Measurements from ENCODE around the gene DDI2.

Gene DDI2

GRCh38 chr1:15610167-15610566, 7.1 kb upstream of the DDI2 start:
- no peak for DNase-seq (ENCODE audit: low read depth)
- Histone ChIP-seq H3K9me3 (ENCODE audit: control insufficient read depth, low read length) (no peaks in the 10 kb centered on the region), H3K9ac (ENCODE audit: low read length) (no peak overlapping the region), H3K36me3 (ENCODE audit: control insufficient read depth, insufficient read depth, low read length, severe bottlenecking) (no peaks in the 10 kb centered on the region), H3K4me3 (ENCODE audit: low read length) (no peak overlapping the region), H3K4me1 (ENCODE audit: control insufficient read depth, insufficient read depth, low read length) (peaks cover 3% of the 10 kb centered on the region), H3K27me3 (replicated peaks; ENCODE audit: control insufficient read depth, insufficient read depth, low read length) (no peaks in the 10 kb centered on the region)

DNA sequence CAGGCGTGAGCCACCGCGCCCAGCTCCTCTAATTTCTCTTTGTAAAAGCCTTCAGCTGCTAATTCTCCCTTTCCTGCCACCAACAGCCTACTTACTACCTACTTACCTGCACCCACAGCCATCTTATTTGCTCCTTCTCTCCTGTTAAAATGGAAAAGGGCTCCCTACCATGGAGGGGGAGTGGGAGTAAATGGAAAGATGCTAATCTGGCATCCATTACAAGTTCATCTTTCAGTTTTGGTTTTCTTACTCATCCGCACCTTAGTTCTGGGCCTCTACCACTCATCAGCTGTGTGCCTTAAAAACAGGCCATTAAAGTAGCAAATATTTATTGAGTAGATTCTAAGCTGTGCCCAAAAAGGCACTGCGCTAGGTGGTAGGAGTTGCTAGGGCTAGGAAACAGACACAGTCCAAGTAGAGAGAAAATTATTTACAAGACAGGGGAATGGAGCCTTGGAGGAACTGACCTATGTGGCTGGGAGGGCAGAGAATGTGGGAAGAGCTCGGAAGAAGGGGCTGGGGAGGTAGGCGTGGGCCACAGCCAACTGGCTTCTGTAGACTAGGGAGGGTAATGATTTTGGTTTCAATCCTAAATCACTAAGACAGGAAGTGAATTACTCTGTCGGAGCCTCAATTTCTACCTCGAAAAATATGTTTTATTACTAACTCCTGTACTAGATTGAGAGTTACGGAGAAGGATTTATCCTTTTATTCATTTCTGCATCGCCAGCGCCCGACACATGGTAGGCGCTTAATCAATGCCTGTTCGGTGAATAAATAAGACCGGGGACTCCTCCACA, 685 bp upstream of the DDI2 start:
- no peaks in the 10 kb centered on the region for H3K36me3 ChIP-seq (ENCODE audit: control insufficient read depth, insufficient read depth, low read length, severe bottlenecking)
- H3K27me3 ChIP-seq (replicated peaks; ENCODE audit: control insufficient read depth, insufficient read depth, low read length), result no peaks in the 10 kb centered on the region
- peaks cover 41% of the 10 kb centered on the region for H3K4me1 ChIP-seq (ENCODE audit: control insufficient read depth, insufficient read depth, low read length)
- DNase-seq (ENCODE audit: low read depth), result no peak
- no peaks in the 10 kb centered on the region for H3K9me3 ChIP-seq (ENCODE audit: control insufficient read depth, low read length)
- peak overlapping the region; percentile 80 for H3K9ac ChIP-seq (ENCODE audit: low read length)
- H3K4me3 ChIP-seq (ENCODE audit: low read length), result peak overlapping the region; percentile 99

GRCh38 chr1:15618077-15618654, 908 bp downstream of the DDI2 start:
- Histone ChIP-seq H3K9me3 (ENCODE audit: control insufficient read depth, low read length) (no peaks in the 10 kb centered on the region), H3K36me3 (ENCODE audit: control insufficient read depth, insufficient read depth, low read length, severe bottlenecking) (no peaks in the 10 kb centered on the region), H3K4me3 (ENCODE audit: low read length) (peak overlapping the region; percentile 99), H3K9ac (ENCODE audit: low read length) (peak overlapping the region; percentile 100), H3K4me1 (ENCODE audit: control insufficient read depth, insufficient read depth, low read length) (peaks cover 57% of the 10 kb centered on the region), H3K27me3 (replicated peaks; ENCODE audit: control insufficient read depth, insufficient read depth, low read length) (no peaks in the 10 kb centered on the region)
- no peak for DNase-seq (ENCODE audit: low read depth)

DNA sequence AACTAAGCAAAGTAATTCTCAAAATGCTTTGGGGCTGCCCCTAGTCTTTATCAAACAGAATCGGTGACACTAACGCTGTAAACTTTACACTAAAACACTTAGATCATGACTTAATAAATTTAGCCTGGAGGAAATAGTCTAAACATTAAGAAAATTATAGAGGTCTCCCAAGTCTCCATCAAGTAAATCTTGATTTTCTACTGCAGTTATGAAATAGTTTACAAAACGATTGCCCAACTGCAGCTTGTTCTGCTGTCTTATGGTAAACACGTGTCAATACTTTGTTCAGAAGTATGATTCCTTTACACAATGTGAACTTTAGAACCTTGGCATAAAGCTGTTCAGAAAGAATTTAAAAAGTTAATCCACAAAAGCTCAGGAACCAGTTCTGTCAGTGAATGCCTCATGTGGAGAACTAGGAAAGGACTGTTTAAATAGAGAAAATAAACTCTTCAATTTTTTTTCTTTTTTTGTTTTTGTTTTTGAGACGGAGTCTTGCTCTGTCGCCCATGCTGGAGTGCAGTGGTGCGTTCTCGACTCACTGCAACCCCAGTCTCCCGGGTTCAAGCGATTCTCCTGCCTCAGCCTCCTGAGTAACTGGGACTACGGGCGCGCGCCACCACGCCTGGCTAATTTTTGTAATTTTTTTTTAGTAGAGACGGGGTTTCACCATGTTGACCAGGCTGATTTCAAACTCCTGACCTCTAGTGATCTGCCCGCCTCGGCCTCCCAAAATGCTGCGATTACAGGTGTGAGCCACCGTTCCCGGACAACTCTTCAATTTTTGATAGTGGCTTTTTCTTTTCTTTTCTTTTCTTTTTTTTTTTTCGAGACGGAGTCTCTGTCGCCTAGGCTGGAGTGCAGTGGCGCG, 1.6 kb downstream of the DDI2 start:
- H3K4me3 ChIP-seq (ENCODE audit: low read length), result peak overlapping the region; percentile 99

GRCh38 chr1:15620155-15620545, 2.9 kb downstream of the DDI2 start:
- DNase-seq (ENCODE audit: low read depth), result peak; percentile 40
- Histone ChIP-seq H3K36me3 (ENCODE audit: control insufficient read depth, insufficient read depth, low read length, severe bottlenecking) (peaks cover 3% of the 10 kb centered on the region), H3K27me3 (replicated peaks; ENCODE audit: control insufficient read depth, insufficient read depth, low read length) (no peaks in the 10 kb centered on the region), H3K9ac (ENCODE audit: low read length) (no peak overlapping the region), H3K4me1 (ENCODE audit: control insufficient read depth, insufficient read depth, low read length) (peaks cover 61% of the 10 kb centered on the region), H3K4me3 (ENCODE audit: low read length) (peak overlapping the region; percentile 99), H3K9me3 (ENCODE audit: control insufficient read depth, low read length) (no peaks in the 10 kb centered on the region)

More for the DNA sequence above, 1.6 kb downstream of the DDI2 start:
- H3K27me3 ChIP-seq (replicated peaks; ENCODE audit: control insufficient read depth, insufficient read depth, low read length), result no peaks in the 10 kb centered on the region
- H3K9me3 ChIP-seq (ENCODE audit: control insufficient read depth, low read length), result no peaks in the 10 kb centered on the region
- peaks cover 57% of the 10 kb centered on the region for H3K4me1 ChIP-seq (ENCODE audit: control insufficient read depth, insufficient read depth, low read length)
- no peaks in the 10 kb centered on the region for H3K36me3 ChIP-seq (ENCODE audit: control insufficient read depth, insufficient read depth, low read length, severe bottlenecking)
- DNase-seq (ENCODE audit: low read depth), result peak; percentile 94
- H3K9ac ChIP-seq (ENCODE audit: low read length), result peak overlapping the region; percentile 100

GRCh38 chr1:15620902-15621682, 3.8 kb downstream of the DDI2 start:
- H3K27me3 ChIP-seq (replicated peaks; ENCODE audit: control insufficient read depth, insufficient read depth, low read length), result no peaks in the 10 kb centered on the region
- H3K4me3 ChIP-seq (ENCODE audit: low read length), result peak overlapping the region; percentile 99
- DNase-seq (ENCODE audit: low read depth), result no peak
- peaks cover 51% of the 10 kb centered on the region for H3K4me1 ChIP-seq (ENCODE audit: control insufficient read depth, insufficient read depth, low read length)
- H3K36me3 ChIP-seq (ENCODE audit: control insufficient read depth, insufficient read depth, low read length, severe bottlenecking), result peaks cover 3% of the 10 kb centered on the region
- peak overlapping the region; percentile 21 for H3K9ac ChIP-seq (ENCODE audit: low read length)
- H3K9me3 ChIP-seq (ENCODE audit: control insufficient read depth, low read length), result no peaks in the 10 kb centered on the region

- peak overlapping the region; percentile 8 for H3K9ac ChIP-seq (ENCODE audit: low read length)
- H3K9me3 ChIP-seq (ENCODE audit: control insufficient read depth, low read length), result no peaks in the 10 kb centered on the region
- H3K27me3 ChIP-seq (replicated peaks; ENCODE audit: control insufficient read depth, insufficient read depth, low read length), result no peaks in the 10 kb centered on the region
- H3K4me1 ChIP-seq (ENCODE audit: control insufficient read depth, insufficient read depth, low read length), result peaks cover 46% of the 10 kb centered on the region
- peak overlapping the region; percentile 25 for H3K4me3 ChIP-seq (ENCODE audit: low read length)
- peak; percentile 18 for DNase-seq (ENCODE audit: low read depth)
- H3K36me3 ChIP-seq (ENCODE audit: control insufficient read depth, insufficient read depth, low read length, severe bottlenecking), result peaks cover 10% of the 10 kb centered on the region
These were observed 4.7 kb downstream of the DDI2 start for GRCh38 chr1:15621975-15622374.

- DNase-seq (ENCODE audit: low read depth), result no peak
- no peaks in the 10 kb centered on the region for H3K27me3 ChIP-seq (replicated peaks; ENCODE audit: control insufficient read depth, insufficient read depth, low read length)
- no peak overlapping the region for H3K4me3 ChIP-seq (ENCODE audit: low read length)
- H3K9ac ChIP-seq (ENCODE audit: low read length), result no peak overlapping the region
- H3K9me3 ChIP-seq (ENCODE audit: control insufficient read depth, low read length), result no peaks in the 10 kb centered on the region
- peaks cover 17% of the 10 kb centered on the region for H3K36me3 ChIP-seq (ENCODE audit: control insufficient read depth, insufficient read depth, low read length, severe bottlenecking)
- H3K4me1 ChIP-seq (ENCODE audit: control insufficient read depth, insufficient read depth, low read length), result peaks cover 54% of the 10 kb centered on the region
These were observed 5.6 kb downstream of the DDI2 start for GRCh38 chr1:15622712-15623373.

DNA sequence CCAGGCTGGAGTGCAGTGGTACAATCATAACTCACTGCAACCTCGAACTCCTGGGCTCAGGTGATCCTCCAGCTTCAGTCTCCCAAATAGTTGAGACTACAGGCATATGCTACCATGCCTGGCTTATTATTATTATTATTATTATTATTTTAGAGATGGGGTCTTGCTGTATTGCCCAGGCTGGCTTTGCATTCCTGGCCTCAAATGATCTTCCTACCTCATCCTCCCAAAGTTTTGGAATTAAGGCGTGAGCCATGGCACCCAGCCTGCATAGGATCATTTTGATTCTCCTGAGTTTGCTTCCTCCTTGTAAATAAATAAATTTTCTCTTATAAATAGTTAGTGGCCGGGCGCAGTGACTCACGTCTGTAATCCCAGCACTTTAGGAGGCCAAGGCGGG, 6.2 kb downstream of the DDI2 start:
- Histone ChIP-seq H3K9ac (ENCODE audit: low read length) (no peak overlapping the region), H3K4me1 (ENCODE audit: control insufficient read depth, insufficient read depth, low read length) (peaks cover 60% of the 10 kb centered on the region), H3K4me3 (ENCODE audit: low read length) (no peak overlapping the region), H3K27me3 (replicated peaks; ENCODE audit: control insufficient read depth, insufficient read depth, low read length) (no peaks in the 10 kb centered on the region), H3K36me3 (ENCODE audit: control insufficient read depth, insufficient read depth, low read length, severe bottlenecking) (peaks cover 23% of the 10 kb centered on the region), H3K9me3 (ENCODE audit: control insufficient read depth, low read length) (no peaks in the 10 kb centered on the region)
- no peak for DNase-seq (ENCODE audit: low read depth)

DNA sequence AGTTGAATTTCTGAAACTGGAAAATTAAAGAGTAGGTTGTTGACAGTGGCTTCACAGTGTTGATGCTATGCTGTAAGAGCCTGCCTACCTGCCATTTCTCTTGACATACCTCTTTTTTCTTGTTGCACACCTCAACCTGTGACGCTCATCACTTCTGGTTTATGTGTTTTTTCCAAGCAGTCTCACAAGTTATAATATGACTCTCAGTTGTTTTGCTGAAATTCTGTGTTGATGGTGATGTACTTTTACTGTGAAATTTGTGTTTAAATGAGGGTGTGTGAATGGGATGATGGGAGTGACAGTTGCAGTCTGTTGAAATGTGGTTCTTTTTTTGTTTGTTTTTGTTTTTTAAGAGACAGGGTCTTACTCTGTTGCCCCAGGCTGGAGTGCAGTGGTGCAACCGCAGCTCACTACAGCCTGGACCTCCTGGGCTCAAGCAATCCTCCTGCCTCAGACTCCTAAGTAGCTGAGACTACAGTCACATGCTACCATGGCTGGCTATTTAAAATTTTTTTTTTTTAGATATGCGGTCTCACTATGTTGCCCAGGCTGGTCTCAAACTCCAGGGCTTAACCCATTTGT, 7.0 kb downstream of the DDI2 start:
- no peak for DNase-seq (ENCODE audit: low read depth)
- H3K4me1 ChIP-seq (ENCODE audit: control insufficient read depth, insufficient read depth, low read length), result peaks cover 63% of the 10 kb centered on the region
- H3K4me3 ChIP-seq (ENCODE audit: low read length), result no peak overlapping the region
- H3K27me3 ChIP-seq (replicated peaks; ENCODE audit: control insufficient read depth, insufficient read depth, low read length), result no peaks in the 10 kb centered on the region
- no peak overlapping the region for H3K9ac ChIP-seq (ENCODE audit: low read length)
- peaks cover 30% of the 10 kb centered on the region for H3K36me3 ChIP-seq (ENCODE audit: control insufficient read depth, insufficient read depth, low read length, severe bottlenecking)
- H3K9me3 ChIP-seq (ENCODE audit: control insufficient read depth, low read length), result no peaks in the 10 kb centered on the region

All from adipocyte (in vitro differentiated cells).